Liver (tissue), 3 donors: ENCODE data around the gene DPYSL4.

Source experiments
- EGR1 ChIP-seq, 2 donors: IDR thresholded peaks; 2 replicates each; pipeline ENCODE4 v1.6.1; 2016 to 2018; ENCODE audit warnings: antibody characterized with exemption in 2 of 2, low read depth in 2 of 2
- GABPA ChIP-seq, 2 donors: IDR thresholded peaks in 1 of 2; conservative IDR thresholded peaks in 1 of 2; 2 replicates each; pipeline ENCODE4 v1.6.1; 2016; ENCODE audit warnings: antibody characterized with exemption in 2 of 2, mild to moderate bottlenecking in 1 of 2, moderate library complexity in 1 of 2
- JUND ChIP-seq, 2 donors: IDR thresholded peaks; 2 replicates each; pipeline ENCODE4 v1.6.1; 2016; ENCODE audit warnings: antibody characterized with exemption in 2 of 2
- RAD21 ChIP-seq, 2 donors: IDR thresholded peaks; 2 replicates each; pipeline ENCODE4 v1.6.1; 2016; ENCODE audit warnings: antibody characterized with exemption in 2 of 2, mild to moderate bottlenecking in 2 of 2
- RXRA ChIP-seq, 2 donors: IDR thresholded peaks; 2 replicates each; pipeline ENCODE4 v1.6.1; 2017 to 2018; ENCODE audit warnings: antibody characterized with exemption in 2 of 2, mild to moderate bottlenecking in 1 of 2
- SP1 ChIP-seq: IDR thresholded peaks from 2 replicates; pipeline ENCODE4 v1.6.1; 2018; ENCODE audit warnings: antibody characterized with exemption, mild to moderate bottlenecking
- TAF1 ChIP-seq: conservative IDR thresholded peaks from 2 replicates; pipeline ENCODE4 v1.6.1; 2016; ENCODE audit warnings: antibody characterized with exemption, mild to moderate bottlenecking
- YY1 ChIP-seq: IDR thresholded peaks from 2 replicates; pipeline ENCODE4 v1.6.1; 2016; ENCODE audit warnings: antibody characterized with exemption, mild to moderate bottlenecking
- ZBTB33 ChIP-seq: IDR thresholded peaks from 2 replicates; pipeline ENCODE4 v1.6.1; 2016; ENCODE audit warnings: antibody characterized with exemption
- TF ChIP-seq, protein P1 (sequence below): fragments of 150-350 bp; IDR thresholded peaks from 2 replicates; pipeline ENCODE4 v1.5.1; 2017; ENCODE audit warnings: improper control_type of control experiment, low read depth, low read length; ENCODE audit not compliant: missing input control
- TF ChIP-seq, protein P2 (sequence below): IDR thresholded peaks from 2 replicates; pipeline ENCODE4 v1.6.1; 2016; ENCODE audit warnings: antibody characterized with exemption
- TF ChIP-seq, protein P3 (sequence below): IDR thresholded peaks from 2 replicates; pipeline ENCODE4 v1.6.1; 2016; ENCODE audit warnings: antibody characterized with exemption, mild to moderate bottlenecking
- donor health status: healthy.
- donor health status: healthy.

DNA sequence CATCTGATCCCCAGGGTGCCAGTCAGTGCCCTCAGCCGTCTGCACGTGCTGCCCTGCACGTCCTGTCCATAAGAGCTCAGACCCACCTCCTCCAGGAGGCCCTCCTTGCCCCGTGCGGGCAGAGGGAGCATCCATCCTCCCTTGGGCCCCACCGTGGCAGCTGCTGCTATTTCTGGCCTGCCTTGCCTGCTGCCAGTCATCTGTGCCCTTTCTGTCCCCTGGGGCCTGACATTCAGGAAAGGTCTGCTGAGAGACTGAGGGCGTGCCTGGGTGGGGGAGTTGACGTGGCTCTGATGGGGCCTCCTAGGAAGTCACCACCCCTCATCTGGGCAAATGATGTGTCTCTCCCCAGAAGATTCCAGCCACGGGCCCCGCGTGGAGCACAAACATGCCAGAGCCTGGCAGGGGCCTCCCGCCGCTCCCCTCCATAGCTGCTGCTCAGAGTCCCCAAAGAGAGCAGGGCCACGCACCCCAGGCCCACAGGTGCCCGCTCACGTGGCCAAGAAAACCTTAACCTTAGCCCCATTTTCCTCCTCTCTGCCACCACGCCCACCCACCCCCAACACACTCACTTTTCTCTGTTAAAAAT is 21.8 kb downstream of the DPYSL4 start:
- TF ChIP-seq, protein P1, sequence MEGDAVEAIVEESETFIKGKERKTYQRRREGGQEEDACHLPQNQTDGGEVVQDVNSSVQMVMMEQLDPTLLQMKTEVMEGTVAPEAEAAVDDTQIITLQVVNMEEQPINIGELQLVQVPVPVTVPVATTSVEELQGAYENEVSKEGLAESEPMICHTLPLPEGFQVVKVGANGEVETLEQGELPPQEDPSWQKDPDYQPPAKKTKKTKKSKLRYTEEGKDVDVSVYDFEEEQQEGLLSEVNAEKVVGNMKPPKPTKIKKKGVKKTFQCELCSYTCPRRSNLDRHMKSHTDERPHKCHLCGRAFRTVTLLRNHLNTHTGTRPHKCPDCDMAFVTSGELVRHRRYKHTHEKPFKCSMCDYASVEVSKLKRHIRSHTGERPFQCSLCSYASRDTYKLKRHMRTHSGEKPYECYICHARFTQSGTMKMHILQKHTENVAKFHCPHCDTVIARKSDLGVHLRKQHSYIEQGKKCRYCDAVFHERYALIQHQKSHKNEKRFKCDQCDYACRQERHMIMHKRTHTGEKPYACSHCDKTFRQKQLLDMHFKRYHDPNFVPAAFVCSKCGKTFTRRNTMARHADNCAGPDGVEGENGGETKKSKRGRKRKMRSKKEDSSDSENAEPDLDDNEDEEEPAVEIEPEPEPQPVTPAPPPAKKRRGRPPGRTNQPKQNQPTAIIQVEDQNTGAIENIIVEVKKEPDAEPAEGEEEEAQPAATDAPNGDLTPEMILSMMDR = no peak
- TF ChIP-seq TAF1 (no peak), RAD21 (IDR thresholded peaks at IDR 0.05) (no peak), JUND (IDR thresholded peaks at IDR 0.05) (no peak), GABPA (IDR thresholded peaks at IDR 0.05 in 1 of 2, conservative IDR thresholded peaks at IDR 0.05 in 1 of 2) (no peak), YY1 (no peak), EGR1 (IDR thresholded peaks at IDR 0.05; ENCODE audit: low read depth in 2 of 2) (no peak), ZBTB33 (no peak), SP1 (no peak), RXRA (IDR thresholded peaks at IDR 0.05) (no peak)
- TF ChIP-seq, protein P2, sequence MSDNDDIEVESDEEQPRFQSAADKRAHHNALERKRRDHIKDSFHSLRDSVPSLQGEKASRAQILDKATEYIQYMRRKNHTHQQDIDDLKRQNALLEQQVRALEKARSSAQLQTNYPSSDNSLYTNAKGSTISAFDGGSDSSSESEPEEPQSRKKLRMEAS = no peak
- TF ChIP-seq, protein P3, sequence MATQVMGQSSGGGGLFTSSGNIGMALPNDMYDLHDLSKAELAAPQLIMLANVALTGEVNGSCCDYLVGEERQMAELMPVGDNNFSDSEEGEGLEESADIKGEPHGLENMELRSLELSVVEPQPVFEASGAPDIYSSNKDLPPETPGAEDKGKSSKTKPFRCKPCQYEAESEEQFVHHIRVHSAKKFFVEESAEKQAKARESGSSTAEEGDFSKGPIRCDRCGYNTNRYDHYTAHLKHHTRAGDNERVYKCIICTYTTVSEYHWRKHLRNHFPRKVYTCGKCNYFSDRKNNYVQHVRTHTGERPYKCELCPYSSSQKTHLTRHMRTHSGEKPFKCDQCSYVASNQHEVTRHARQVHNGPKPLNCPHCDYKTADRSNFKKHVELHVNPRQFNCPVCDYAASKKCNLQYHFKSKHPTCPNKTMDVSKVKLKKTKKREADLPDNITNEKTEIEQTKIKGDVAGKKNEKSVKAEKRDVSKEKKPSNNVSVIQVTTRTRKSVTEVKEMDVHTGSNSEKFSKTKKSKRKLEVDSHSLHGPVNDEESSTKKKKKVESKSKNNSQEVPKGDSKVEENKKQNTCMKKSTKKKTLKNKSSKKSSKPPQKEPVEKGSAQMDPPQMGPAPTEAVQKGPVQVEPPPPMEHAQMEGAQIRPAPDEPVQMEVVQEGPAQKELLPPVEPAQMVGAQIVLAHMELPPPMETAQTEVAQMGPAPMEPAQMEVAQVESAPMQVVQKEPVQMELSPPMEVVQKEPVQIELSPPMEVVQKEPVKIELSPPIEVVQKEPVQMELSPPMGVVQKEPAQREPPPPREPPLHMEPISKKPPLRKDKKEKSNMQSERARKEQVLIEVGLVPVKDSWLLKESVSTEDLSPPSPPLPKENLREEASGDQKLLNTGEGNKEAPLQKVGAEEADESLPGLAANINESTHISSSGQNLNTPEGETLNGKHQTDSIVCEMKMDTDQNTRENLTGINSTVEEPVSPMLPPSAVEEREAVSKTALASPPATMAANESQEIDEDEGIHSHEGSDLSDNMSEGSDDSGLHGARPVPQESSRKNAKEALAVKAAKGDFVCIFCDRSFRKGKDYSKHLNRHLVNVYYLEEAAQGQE = no peak
